Pulmonary artery endothelial cell (primary cell): ENCODE measurements around the gene GALNT10. TPM values are rescaled to one million over a fixed set of nuclear protein-coding genes. Genes with fewer than 3 reads are reported as not detected.

Experiments
- DNase-seq: peaks from one replicate; pipeline ENCODE4 v3.0.0-alpha.2; 2011; ENCODE audit warnings: low read depth, low spot score
- total RNA-seq: library from RNA; depleted of rRNA; stranded (reverse); fragments of >200 nt; gene quantifications from 2 replicates; pipeline ENCODE4 v1.2.3, GENCODE V29; 2014

GALNT10 gene
- total RNA-seq, 1 donor from 2014 or later: 39.5 TPM

- DNase-seq: no peak
Observed at GRCh38 chr5:154374264-154374663, 183.7 kb downstream of the GALNT10 start.

- DNase-seq: no peak
Observed at GRCh38 chr5:154375329-154376008, 184.9 kb downstream of the GALNT10 start.

GRCh38 chr5:154376481-154376880 lies 185.9 kb downstream of the GALNT10 start:
- DNase-seq: no peak

GRCh38 chr5:154377754-154378533 lies 187.4 kb downstream of the GALNT10 start:
- no peak for DNase-seq

- no peak for DNase-seq
Observed at GRCh38 chr5:154380263-154380662, 189.7 kb downstream of the GALNT10 start.

GRCh38 chr5:154384480-154385235 lies 194.1 kb downstream of the GALNT10 start:
- no peak for DNase-seq

GRCh38 chr5:154385236-154385512 lies 194.6 kb downstream of the GALNT10 start:
- DNase-seq: no peak

GRCh38 chr5:154386952-154387629 lies 196.6 kb downstream of the GALNT10 start:
- no peak for DNase-seq

GRCh38 chr5:154388842-154389241 lies 198.3 kb downstream of the GALNT10 start:
- DNase-seq: no peak

- DNase-seq: peak; percentile 56
Observed at GRCh38 chr5:154390096-154390495, 199.6 kb downstream of the GALNT10 start.

- no peak for DNase-seq
Observed at GRCh38 chr5:154390746-154391359, 200.3 kb downstream of the GALNT10 start.

- no peak for DNase-seq
Observed at GRCh38 chr5:154391788-154392187, 201.3 kb downstream of the GALNT10 start.

- DNase-seq: no peak
Observed at GRCh38 chr5:154393850-154394249, 203.3 kb downstream of the GALNT10 start.

GRCh38 chr5:154394307-154394706 lies 203.8 kb downstream of the GALNT10 start:
- DNase-seq: no peak

- no peak for DNase-seq
Observed at GRCh38 chr5:154395407-154396106, 205.0 kb downstream of the GALNT10 start.

- no peak for DNase-seq
Observed at GRCh38 chr5:154396128-154396527, 205.6 kb downstream of the GALNT10 start.

GRCh38 chr5:154397652-154398406 lies 207.3 kb downstream of the GALNT10 start:
- no peak for DNase-seq

- DNase-seq: no peak
Observed at GRCh38 chr5:154400678-154401077, 210.1 kb downstream of the GALNT10 start.

GRCh38 chr5:154401355-154401754 lies 210.8 kb downstream of the GALNT10 start:
- DNase-seq: no peak

- no peak for DNase-seq
Observed at GRCh38 chr5:154401931-154402330, 211.4 kb downstream of the GALNT10 start.
